RWPE1 (cell line): Measurements from ENCODE around the gene CAMKK2.
"Not testable (repeated sequence)": the region's sequence is repeated elsewhere in the genome, so short reads cannot be mapped to it uniquely, and the experiment has no call there.

Experiments
- CTCF ChIA-PET: fragments of 350-600 bp; sonication (Branson Sonifier 250); formaldehyde crosslinking; extraction: SDS; loops from one replicate; lab custom pipeline; 2021; lab: Yijun Ruan, JAX
- POLR2A ChIA-PET: fragments of 400-600 bp; formaldehyde crosslinking; extraction: SDS; loops from one replicate; lab custom pipeline; 2020; ENCODE audit warnings: antibody characterized with exemption; ENCODE audit not compliant: low non-redundant PET; lab: Yijun Ruan, JAX
- DNase-seq: peaks from one replicate; pipeline ENCODE4 v3.0.0; 2012; ENCODE audit warnings: low spot score
- H3K27ac ChIP-seq: fragments of 450-650 bp; 2 replicates; pipeline ENCODE4 v1.5.1; 2017
- TF ChIP-seq, protein P1 (sequence below): fragments of 450-650 bp; conservative IDR thresholded peaks from 2 replicates; pipeline ENCODE4 v1.5.1; 2017; ENCODE audit warnings: low read depth, mild to moderate bottlenecking

Gene CAMKK2

GRCh38 chr12:121209624-121210572 is 86.6 kb downstream of the CAMKK2 start, which contains the start of gene P2RX4:
Gene P2RX4, plus strand, starts transcription at chr12:121210129. Its CDS starts 36 bp downstream, at chr12:121210165.
- CTCF ChIA-PET = interaction anchor here (0.6 kb wide), 1 partner anchor 82 kb away, joined by 4 read pairs; no protein-coding TSS in a partner anchor
- peak within 1 kb of the TSS; percentile 66 for H3K27ac ChIP-seq
- DNase-seq = peak; percentile 41
- POLR2A ChIA-PET = no interaction called here
- TF ChIP-seq, protein P1, sequence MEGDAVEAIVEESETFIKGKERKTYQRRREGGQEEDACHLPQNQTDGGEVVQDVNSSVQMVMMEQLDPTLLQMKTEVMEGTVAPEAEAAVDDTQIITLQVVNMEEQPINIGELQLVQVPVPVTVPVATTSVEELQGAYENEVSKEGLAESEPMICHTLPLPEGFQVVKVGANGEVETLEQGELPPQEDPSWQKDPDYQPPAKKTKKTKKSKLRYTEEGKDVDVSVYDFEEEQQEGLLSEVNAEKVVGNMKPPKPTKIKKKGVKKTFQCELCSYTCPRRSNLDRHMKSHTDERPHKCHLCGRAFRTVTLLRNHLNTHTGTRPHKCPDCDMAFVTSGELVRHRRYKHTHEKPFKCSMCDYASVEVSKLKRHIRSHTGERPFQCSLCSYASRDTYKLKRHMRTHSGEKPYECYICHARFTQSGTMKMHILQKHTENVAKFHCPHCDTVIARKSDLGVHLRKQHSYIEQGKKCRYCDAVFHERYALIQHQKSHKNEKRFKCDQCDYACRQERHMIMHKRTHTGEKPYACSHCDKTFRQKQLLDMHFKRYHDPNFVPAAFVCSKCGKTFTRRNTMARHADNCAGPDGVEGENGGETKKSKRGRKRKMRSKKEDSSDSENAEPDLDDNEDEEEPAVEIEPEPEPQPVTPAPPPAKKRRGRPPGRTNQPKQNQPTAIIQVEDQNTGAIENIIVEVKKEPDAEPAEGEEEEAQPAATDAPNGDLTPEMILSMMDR = peak; percentile 41

- no peak overlapping the region for H3K27ac ChIP-seq
- POLR2A ChIA-PET = no interaction called here
- no peak for DNase-seq
- TF ChIP-seq, protein P1 = no peak
- CTCF ChIA-PET = no interaction called here
Measured at GRCh38 chr12:121209221-121209620, 87.3 kb downstream of the CAMKK2 start.

DNA sequence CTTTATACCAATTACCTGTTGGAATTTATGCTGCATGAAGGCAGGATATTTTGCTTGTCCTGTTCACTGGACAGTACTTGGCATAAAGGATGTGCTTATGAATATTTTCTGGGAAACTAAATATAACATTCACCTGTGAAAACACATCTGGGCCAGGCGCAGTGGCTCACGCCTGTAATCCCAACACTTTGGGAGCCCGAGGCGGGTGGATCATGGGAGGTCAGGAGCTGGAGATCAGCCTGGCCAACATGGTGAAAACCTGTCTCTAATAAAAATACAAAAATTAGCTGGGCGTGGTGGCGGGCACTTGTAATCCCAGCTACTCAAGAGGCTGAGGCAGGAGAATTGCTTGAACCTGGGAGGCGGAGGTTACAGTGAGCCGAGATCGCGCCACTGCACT is 87.9 kb downstream of the CAMKK2 start:
- POLR2A ChIA-PET, DNase-seq, H3K27ac ChIP-seq, CTCF ChIA-PET: not testable (repeated sequence)

DNA sequence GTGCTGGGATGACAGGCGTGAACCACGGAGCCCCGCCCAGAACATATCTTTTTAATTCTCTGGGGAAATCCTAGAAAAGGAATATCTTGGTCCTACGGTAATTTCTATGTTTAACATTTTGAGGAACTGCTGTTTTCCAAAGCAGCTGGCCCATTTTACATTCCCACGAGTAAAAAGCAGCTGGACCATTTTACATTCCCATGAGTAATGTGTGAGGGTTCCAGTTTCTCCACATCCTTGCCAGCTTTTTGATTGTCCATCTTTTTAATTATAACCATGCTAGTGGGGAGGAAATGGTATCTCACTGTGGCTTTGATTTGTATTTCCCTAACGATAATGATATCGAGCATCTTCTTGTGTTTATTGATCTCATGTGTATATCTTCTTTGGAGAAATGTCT is 91.0 kb downstream of the CAMKK2 start:
- ChIA-PET POLR2A (no interaction called here), CTCF (no interaction called here)
- H3K27ac ChIP-seq = no peak overlapping the region
- DNase-seq = no peak
- TF ChIP-seq, protein P1 = no peak

GRCh38 chr12:121203482-121203881 is 93.0 kb downstream of the CAMKK2 start:
- DNase-seq = no peak
- POLR2A ChIA-PET = no interaction called here
- H3K27ac ChIP-seq = no peak overlapping the region
- TF ChIP-seq, protein P1 = no peak
- CTCF ChIA-PET = interaction anchor here (0.6 kb wide), 1 partner anchor 251 kb away, joined by 5 read pairs; no protein-coding TSS in a partner anchor

GRCh38 chr12:121202407-121203355 is 93.8 kb downstream of the CAMKK2 start:
- TF ChIP-seq, protein P1 = no peak
- no peak for DNase-seq
- H3K27ac ChIP-seq = no peak overlapping the region
- POLR2A ChIA-PET = no interaction called here
- CTCF ChIA-PET = interaction anchor here (0.6 kb wide), 1 partner anchor 252 kb away, joined by 5 read pairs; no protein-coding TSS in a partner anchor

GRCh38 chr12:121201140-121201539 is 95.4 kb downstream of the CAMKK2 start:
- CTCF ChIA-PET, H3K27ac ChIP-seq, DNase-seq, POLR2A ChIA-PET: not testable (repeated sequence)
